ENCODE measurements around the gene JUP. TPM values are rescaled to one million over a fixed set of nuclear protein-coding genes. Genes with fewer than 3 reads are reported as not detected.
A peak's percentile ranks its signal among the peaks of the same experiment; 100 is the strongest.
"Not testable (repeated sequence)": the region's sequence is repeated elsewhere in the genome, so short reads cannot be mapped to it uniquely, and the experiment has no call there.

The JUP gene
- total and polyA plus RNA-seq, 2 of the 4 experiments (the other 2 are of a cell fraction): 12.9 to 27.3 TPM

DNA sequence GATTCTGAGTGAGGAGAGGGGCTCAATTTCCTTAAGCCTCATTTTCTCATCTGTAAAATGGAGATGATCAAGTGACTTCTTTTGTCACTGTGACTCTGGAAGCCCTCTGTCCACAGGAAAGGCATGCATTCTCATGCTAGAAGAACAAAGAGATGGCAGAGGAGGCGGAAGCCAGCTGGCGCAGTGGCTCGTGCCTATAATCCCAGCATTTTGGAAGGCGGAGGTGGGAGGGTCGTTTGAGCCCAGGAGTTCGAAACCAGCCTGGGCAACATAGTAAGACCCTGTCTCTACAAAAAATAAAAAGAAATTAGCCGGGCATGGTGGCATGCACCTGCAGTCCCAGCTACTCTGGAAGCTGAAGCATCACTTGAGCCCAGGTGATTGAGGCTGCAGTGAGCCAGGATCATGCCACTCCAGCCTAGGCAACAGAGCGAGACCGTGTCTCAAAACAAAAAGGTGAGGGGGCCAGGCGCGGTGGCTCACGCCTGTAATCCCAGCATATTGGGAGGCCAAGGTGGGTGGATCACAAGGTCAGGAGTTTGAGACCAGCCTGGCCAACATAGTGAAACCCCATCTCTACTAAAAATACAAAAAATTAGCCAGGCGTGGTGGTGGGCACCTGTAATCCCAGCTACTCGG, 10.1 kb downstream of the JUP start:
- H2BK15ac ChIP-seq (ENCODE audit: low read depth, low read length); H3K9ac ChIP-seq (ENCODE audit: low read depth, low read length); H3K56ac ChIP-seq (ENCODE audit: extremely low read depth, insufficient read depth, low read length); H2BK5ac ChIP-seq (ENCODE audit: low read depth, low read length, poor library complexity, severe bottlenecking); H3K18ac ChIP-seq (ENCODE audit: low read depth, low read length); ATAC-seq (ENCODE audit: low read depth); intact Hi-C loops (cut with micrococcal nuclease); H4K91ac ChIP-seq (ENCODE audit: insufficient read depth, low read depth, low read length); H2AFZ ChIP-seq (replicated peaks; ENCODE audit: low read length, poor library complexity); H2AK9ac ChIP-seq (replicated peaks; ENCODE audit: low read depth, low read length, poor library complexity); H3K4ac ChIP-seq (ENCODE audit: low read depth, low read length); BruUV-seq (replicated peaks); H3K27me3 ChIP-seq (ENCODE audit: control insufficient read depth, insufficient read depth, low read length); H3K27ac ChIP-seq (ENCODE audit: insufficient read depth, low read length); H3K23ac ChIP-seq (ENCODE audit: low read depth, low read length); POLR2A ChIA-PET (ENCODE audit: unreplicated experiment); H3K4me3 ChIP-seq (ENCODE audit: insufficient read depth, low read depth, low read length); H4K5ac ChIP-seq (ENCODE audit: low read depth, low read length); DNase-seq; H3K9me3 ChIP-seq (ENCODE audit: control insufficient read depth, insufficient read depth, low read length); H3K4me2 ChIP-seq (ENCODE audit: low read depth, low read length); in situ Hi-C loops (cut with MboI; ENCODE audit: low sequenced_read_pairs); H3K14ac ChIP-seq (replicated peaks; ENCODE audit: low read depth, low read length); H4K8ac ChIP-seq (ENCODE audit: low read depth in 2 of 2, low read length in 2 of 2); dilution Hi-C loops (cut with HindIII; ENCODE audit: low sequenced_read_pairs, unreplicated experiment): not testable (repeated sequence)
- peak overlapping the region; percentile 4; the same call in 1 of the 2 replicates for H2BK120ac ChIP-seq (ENCODE audit: low read depth, low read length)
- peaks cover 27% of the 10 kb centered on the region for H3K9me1 ChIP-seq (ENCODE audit: insufficient read depth, low read length)
- peaks cover 27% of the 10 kb centered on the region for H3K4me1 ChIP-seq (ENCODE audit: control insufficient read depth, insufficient read depth, low read length)
- CTCF ChIA-PET: interaction anchor here (0.7 kb wide), 1 partner anchor 10 kb away, joined by 3 read pairs; the partner anchor contains the start of gene JUP
- peaks cover 18% of the 10 kb centered on the region for H3K36me3 ChIP-seq (ENCODE audit: control insufficient read depth, insufficient read depth, low read length)
- WGBS, 2 experiments (ENCODE audit: extremely low coverage in 2 of 2, insufficient read length in 1 of 2): 100% methylated on average over 1 of the region's 14 CpGs; no CpG with 5 or more reads in 1 of the 2 experiments
- H3K79me1 ChIP-seq (ENCODE audit: low read depth in 1 of 2, low read length in 2 of 2): peaks cover 15 to 68% of the 10 kb centered on the region in 2 experiments; a peak in 3 of 4 replicates
- 0 out of 2 replicates have a peak overlapping the region, but pooled peaks have one; percentile 25 for H2BK20ac ChIP-seq (ENCODE audit: low read depth, low read length)
- H2AK5ac ChIP-seq (ENCODE audit: low read depth, low read length): peak overlapping the region; percentile 54; the same call in 1 of the 2 replicates
- peaks cover 33% of the 10 kb centered on the region for H4K20me1 ChIP-seq (ENCODE audit: insufficient read depth, low read length)
